ENCODE data around the gene CD200.

DNA sequence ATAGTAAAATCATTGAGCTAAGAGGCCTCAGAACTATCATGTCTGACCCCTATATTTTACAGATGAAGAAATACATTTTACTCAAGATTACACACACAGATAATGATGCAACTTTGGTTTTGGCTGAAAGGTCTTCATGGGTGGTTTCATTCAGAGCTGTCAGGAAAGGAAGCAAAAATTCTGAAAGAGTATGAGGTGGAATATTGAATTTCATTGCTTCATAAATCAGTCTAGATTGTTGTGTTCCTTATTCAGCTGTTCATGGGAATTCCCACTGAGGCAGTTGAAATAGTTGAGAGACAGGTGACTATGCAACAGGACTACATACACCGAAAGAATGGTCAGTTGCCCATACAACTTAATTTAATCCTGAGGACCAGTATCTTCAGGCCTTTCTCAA is 39.4 kb downstream of the CD200 start:
- TF ChIP-seq, protein P1, sequence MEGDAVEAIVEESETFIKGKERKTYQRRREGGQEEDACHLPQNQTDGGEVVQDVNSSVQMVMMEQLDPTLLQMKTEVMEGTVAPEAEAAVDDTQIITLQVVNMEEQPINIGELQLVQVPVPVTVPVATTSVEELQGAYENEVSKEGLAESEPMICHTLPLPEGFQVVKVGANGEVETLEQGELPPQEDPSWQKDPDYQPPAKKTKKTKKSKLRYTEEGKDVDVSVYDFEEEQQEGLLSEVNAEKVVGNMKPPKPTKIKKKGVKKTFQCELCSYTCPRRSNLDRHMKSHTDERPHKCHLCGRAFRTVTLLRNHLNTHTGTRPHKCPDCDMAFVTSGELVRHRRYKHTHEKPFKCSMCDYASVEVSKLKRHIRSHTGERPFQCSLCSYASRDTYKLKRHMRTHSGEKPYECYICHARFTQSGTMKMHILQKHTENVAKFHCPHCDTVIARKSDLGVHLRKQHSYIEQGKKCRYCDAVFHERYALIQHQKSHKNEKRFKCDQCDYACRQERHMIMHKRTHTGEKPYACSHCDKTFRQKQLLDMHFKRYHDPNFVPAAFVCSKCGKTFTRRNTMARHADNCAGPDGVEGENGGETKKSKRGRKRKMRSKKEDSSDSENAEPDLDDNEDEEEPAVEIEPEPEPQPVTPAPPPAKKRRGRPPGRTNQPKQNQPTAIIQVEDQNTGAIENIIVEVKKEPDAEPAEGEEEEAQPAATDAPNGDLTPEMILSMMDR (IDR thresholded peaks at IDR 0.05): no peak
- no peak for TF ChIP-seq POLR2A (IDR thresholded peaks at IDR 0.05)

Data from Peyer's patch (tissue), 4 donors.